ENCODE measurements around the gene GLYR1. TPM values are rescaled to one million over a fixed set of nuclear protein-coding genes. Genes with fewer than 3 reads are reported as not detected.
"Not testable (repeated sequence)": the region's sequence is repeated elsewhere in the genome, so short reads cannot be mapped to it uniquely, and the experiment has no call there.

Gene GLYR1
- total RNA-seq, 2 donors from 2014 or later, result 57.4 to 60.8 TPM

- H3K36me3 ChIP-seq, result no peaks in the 10 kb centered on the region
- H3K27ac ChIP-seq, result no peak overlapping the region
- 89% methylated on average over 8 of the region's 8 CpGs for WGBS
- no peak for DNase-seq (ENCODE audit: low spot score)
- intact Hi-C loops (cut with DNase I), result no loop called here
- no peaks in the 10 kb centered on the region for H3K27me3 ChIP-seq (replicated peaks; ENCODE audit: insufficient read depth)
- H3K9me3 ChIP-seq, result no peaks in the 10 kb centered on the region
- H3K4me3 ChIP-seq, result no peak overlapping the region
- no peaks in the 10 kb centered on the region for H3K4me1 ChIP-seq (replicated peaks)
- TF ChIP-seq POLR2AphosphoS5 (IDR thresholded peaks at IDR 0.05), result no peak
- TF ChIP-seq POLR2A (IDR thresholded peaks at IDR 0.05), result no peak
- TF ChIP-seq CTCF (IDR thresholded peaks at IDR 0.05), result no peak
Measured at GRCh38 chr16:4787068-4787467, 60.0 kb downstream of the GLYR1 start.

- no peak overlapping the region for H3K27ac ChIP-seq
- H3K9me3 ChIP-seq, result no peaks in the 10 kb centered on the region
- TF ChIP-seq POLR2A (IDR thresholded peaks at IDR 0.05) (no peak), POLR2AphosphoS5 (IDR thresholded peaks at IDR 0.05) (no peak)
- no peaks in the 10 kb centered on the region for H3K27me3 ChIP-seq (replicated peaks; ENCODE audit: insufficient read depth)
- 88% methylated on average over 23 of the region's 23 CpGs for WGBS
- intact Hi-C loops (cut with DNase I), result no loop called here
- DNase-seq (ENCODE audit: low spot score), result no peak
- H3K36me3 ChIP-seq, result no peaks in the 10 kb centered on the region
- H3K4me3 ChIP-seq, result no peak overlapping the region
- H3K4me1 ChIP-seq (replicated peaks), result no peaks in the 10 kb centered on the region
Measured at GRCh38 chr16:4785758-4786433, 61.2 kb downstream of the GLYR1 start.

GRCh38 chr16:4784444-4784987 is 62.6 kb downstream of the GLYR1 start:
- H3K9me3 ChIP-seq; H3K27me3 ChIP-seq (replicated peaks; ENCODE audit: insufficient read depth); H3K4me1 ChIP-seq (replicated peaks); DNase-seq (ENCODE audit: low spot score); H3K36me3 ChIP-seq; H3K27ac ChIP-seq; H3K4me3 ChIP-seq; intact Hi-C loops (cut with DNase I): not testable (repeated sequence)
- 92% methylated on average over 14 of the region's 14 CpGs for WGBS

- Histone ChIP-seq H3K36me3 (no peaks in the 10 kb centered on the region), H3K27me3 (replicated peaks; ENCODE audit: insufficient read depth) (no peaks in the 10 kb centered on the region), H3K4me3 (no peak overlapping the region), H3K4me1 (replicated peaks) (no peaks in the 10 kb centered on the region), H3K27ac (no peak overlapping the region), H3K9me3 (no peaks in the 10 kb centered on the region)
- TF ChIP-seq CTCF (IDR thresholded peaks at IDR 0.05), result no peak
- no peak for TF ChIP-seq POLR2AphosphoS5 (IDR thresholded peaks at IDR 0.05)
- no peak for TF ChIP-seq POLR2A (IDR thresholded peaks at IDR 0.05)
- DNase-seq (ENCODE audit: low spot score), result no peak
- intact Hi-C loops (cut with DNase I), result no loop called here
- 81% methylated on average over 16 of the region's 16 CpGs for WGBS
Measured at GRCh38 chr16:4783951-4784336, 63.1 kb downstream of the GLYR1 start.

- DNase-seq (ENCODE audit: low spot score), result no peak
- 87% methylated on average over 25 of the region's 25 CpGs for WGBS
- Histone ChIP-seq H3K4me1 (replicated peaks) (no peaks in the 10 kb centered on the region), H3K27ac (no peak overlapping the region), H3K27me3 (replicated peaks; ENCODE audit: insufficient read depth) (no peaks in the 10 kb centered on the region), H3K4me3 (no peak overlapping the region), H3K36me3 (no peaks in the 10 kb centered on the region), H3K9me3 (no peaks in the 10 kb centered on the region)
- intact Hi-C loops (cut with DNase I), result no loop called here
- no peak for TF ChIP-seq POLR2A (IDR thresholded peaks at IDR 0.05)
- no peak for TF ChIP-seq POLR2AphosphoS5 (IDR thresholded peaks at IDR 0.05)
- no peak for TF ChIP-seq CTCF (IDR thresholded peaks at IDR 0.05)
Measured at GRCh38 chr16:4783251-4783950, 63.7 kb downstream of the GLYR1 start.
